GM12878 (cell line): ENCODE measurements around the gene SCAMP5. TPM values are rescaled to one million over a fixed set of nuclear protein-coding genes. Genes with fewer than 3 reads are reported as not detected.
A peak's percentile ranks its signal among the peaks of the same experiment; 100 is the strongest.

Experiments
- BMI1 ChIP-seq: fragments of 450-650 bp; IDR thresholded peaks from 2 replicates; pipeline ENCODE4 v1.6.1; 2016; ENCODE audit warnings: mild to moderate bottlenecking, moderate library complexity, borderline replicate concordance
- CBX5 ChIP-seq: sonication (generic); IDR thresholded peaks from 2 replicates; pipeline ENCODE4 v1.6.1; 2016; ENCODE audit warnings: low read depth, moderate library complexity, mild to moderate bottlenecking, inconsistent platforms
- CTCF ChIP-seq, 3 experiments: IDR thresholded peaks in 2 of 3; conservative IDR thresholded peaks in 1 of 3; 2 replicates each; pipeline ENCODE4 v1.5.1; 2011; ENCODE audit warnings: low read depth in 3 of 3, low read length in 3 of 3, mild to moderate bottlenecking in 3 of 3, control low read depth in 2 of 3, moderate library complexity in 2 of 3, inconsistent platforms in 1 of 3, mixed read lengths in 1 of 3; ENCODE audit not compliant: control insufficient read depth in 2 of 3, insufficient read depth in 1 of 3; ENCODE audit errors: extremely low read depth in 1 of 3
- ETV6 ChIP-seq, 2 experiments: fragments of 450-650 bp in 1 of 2; IDR thresholded peaks in 1 of 2; conservative IDR thresholded peaks in 1 of 2; 2 replicates each; pipeline ENCODE4 v1.6.1; 2014; ENCODE audit warnings: antibody characterized with exemption in 1 of 2, borderline replicate concordance in 1 of 2, low read depth in 1 of 2, mild to moderate bottlenecking in 1 of 2, moderate library complexity in 1 of 2
- FOXK2 ChIP-seq: fragments of 450-650 bp; IDR thresholded peaks from 2 replicates; pipeline ENCODE4 v1.6.1; 2017; ENCODE audit warnings: mild to moderate bottlenecking, moderate library complexity
- FOXM1 ChIP-seq: IDR thresholded peaks from 2 replicates; pipeline ENCODE4 v1.6.1; 2012; ENCODE audit warnings: low read depth, mild to moderate bottlenecking, inconsistent platforms, low read length, moderate library complexity
- HDAC6 ChIP-seq: fragments of 200-600 bp; sonication (generic); IDR thresholded peaks from one replicate; pipeline ENCODE4 v1.8.0; 2017; ENCODE audit warnings: antibody characterized with exemption; ENCODE audit not compliant: unreplicated experiment
- IRF3 ChIP-seq: fragments of 450-650 bp; IDR thresholded peaks from 2 replicates; pipeline ENCODE4 v1.6.1; 2014; ENCODE audit warnings: mild to moderate bottlenecking
- IRF4 ChIP-seq: IDR thresholded peaks from 2 replicates; pipeline ENCODE4 v1.6.1; 2011; ENCODE audit warnings: low read depth, low read length
- KAT2A ChIP-seq: conservative IDR thresholded peaks from 2 replicates; pipeline ENCODE4 v1.6.1; 2011; ENCODE audit warnings: low read depth, low read length; ENCODE audit not compliant: control insufficient read depth
- KDM1A ChIP-seq: fragments of 200-600 bp; sonication (generic); IDR thresholded peaks from 2 replicates; pipeline ENCODE4 v1.6.1; 2016; ENCODE audit warnings: borderline replicate concordance
- MAX ChIP-seq: IDR thresholded peaks from 2 replicates; pipeline ENCODE4 v1.6.1; 2012; ENCODE audit warnings: low read depth, low read length, improper control_type of control experiment
- MTA2 ChIP-seq: fragments of 450-650 bp; IDR thresholded peaks from 2 replicates; pipeline ENCODE4 v1.6.1; 2016; ENCODE audit warnings: low read depth, mild to moderate bottlenecking, moderate library complexity
- NFYA ChIP-seq: IDR thresholded peaks from 2 replicates; pipeline ENCODE4 v1.6.1; 2011; ENCODE audit warnings: low read depth, mild to moderate bottlenecking, low read length, improper control_type of control experiment, borderline replicate concordance
- NR2C1 ChIP-seq: fragments of 450-650 bp; IDR thresholded peaks from 2 replicates; pipeline ENCODE4 v1.6.1; 2017; ENCODE audit warnings: antibody characterized with exemption, mild to moderate bottlenecking, moderate library complexity
- PML ChIP-seq: IDR thresholded peaks from 2 replicates; pipeline ENCODE4 v1.6.1; 2012; ENCODE audit warnings: low read length, inconsistent platforms
- RELA ChIP-seq: fragments of 450-650 bp; IDR thresholded peaks from 2 replicates; pipeline ENCODE4 v1.8.0; 2014; ENCODE audit warnings: borderline replicate concordance; ENCODE audit not compliant: partially characterized antibody
- RFX5 ChIP-seq: IDR thresholded peaks from 2 replicates; pipeline ENCODE4 v1.6.1; 2011; ENCODE audit warnings: low read depth, low read length, improper control_type of control experiment
- SIX5 ChIP-seq: IDR thresholded peaks from 2 replicates; pipeline ENCODE4 v1.6.1; 2011; ENCODE audit warnings: mild to moderate bottlenecking, low read depth, low read length, moderate library complexity; ENCODE audit not compliant: severe bottlenecking
- SMAD1 ChIP-seq: fragments of 450-650 bp; IDR thresholded peaks from 2 replicates; pipeline ENCODE4 v1.6.1; 2018; ENCODE audit warnings: mild to moderate bottlenecking, low read depth; ENCODE audit not compliant: partially characterized antibody
- SPI1 ChIP-seq: IDR thresholded peaks from 2 replicates; pipeline ENCODE4 v1.6.1; 2011; ENCODE audit warnings: low read depth, mild to moderate bottlenecking, low read length, moderate library complexity, borderline replicate concordance; ENCODE audit not compliant: insufficient read depth
- SREBF1 ChIP-seq: IDR thresholded peaks from 2 replicates; pipeline ENCODE4 v1.6.1; 2012; ENCODE audit warnings: mild to moderate bottlenecking, low read length
- SRF ChIP-seq, 2 experiments: IDR thresholded peaks; 2 replicates each; pipeline ENCODE4 v1.6.1; 2011; ENCODE audit warnings: low read depth in 2 of 2, low read length in 2 of 2, mild to moderate bottlenecking in 1 of 2, moderate library complexity in 1 of 2
- STAT1 ChIP-seq: fragments of 450-650 bp; conservative IDR thresholded peaks from 2 replicates; pipeline ENCODE4 v1.6.1; 2014; ENCODE audit warnings: antibody characterized with exemption, mild to moderate bottlenecking
- STAT3 ChIP-seq: IDR thresholded peaks from 2 replicates; pipeline ENCODE4 v1.6.1; 2011; ENCODE audit warnings: low read depth, low read length, improper control_type of control experiment
- TBL1XR1 ChIP-seq: IDR thresholded peaks from 2 replicates; pipeline ENCODE4 v1.6.1; 2012; ENCODE audit warnings: low read depth, low read length, improper control_type of control experiment
- WRNIP1 ChIP-seq: IDR thresholded peaks from 2 replicates; pipeline ENCODE4 v1.6.1; 2011; ENCODE audit warnings: low read depth, low read length, improper control_type of control experiment, borderline replicate concordance
- ZSCAN29 ChIP-seq: fragments of 450-650 bp; IDR thresholded peaks from 2 replicates; pipeline ENCODE4 v1.6.1; 2017; ENCODE audit warnings: mild to moderate bottlenecking, moderate library complexity
- polyA plus RNA-seq, 11 experiments: library from polyadenylated mRNA; depleted of rRNA in 4 of 11; unstranded in 6 of 11; stranded (reverse) in 5 of 11; fragments of >200 nt; fragmentation: Nextera tagmentation in 4 of 11; fragmentation: Illumina TruSeq in 1 of 11; extraction: Ambion mirVana in 4 of 11; extraction: Trizol in 1 of 11; gene quantifications; 1 replicate in 1 of 11; 2 replicates in 10 of 11; pipeline versions ENCODE4 v1.2.1 to v1.2.3, GENCODE V29; 2011 to 2016; ENCODE audit warnings: inconsistent platforms in 2 of 11, missing spikeins in 2 of 11, low read depth in 1 of 11
- total RNA-seq, 4 experiments: library from RNA; depleted of rRNA in 3 of 4; stranded (reverse); fragments of >200 nt in 3 of 4; fragmentation: Illumina TruSeq in 1 of 4; extraction: Trizol in 1 of 4; gene quantifications; 2 replicates each; pipeline versions ENCODE4 v1.2.1 to v1.2.3, GENCODE V29; 2013 to 2021

Gene SCAMP5
- total and polyA plus RNA-seq, 10 of the 15 experiments (the other 5 are each of a cell fraction or from before 2014, with no cell fraction given), result 1.6 to 41.6 (median 16.9) TPM

- TF ChIP-seq STAT3 (no peak), KAT2A (no peak), SPI1 (no peak; the same call in 1 of the 2 replicates), RELA (no peak), CBX5 (no peak), NR2C1 (no peak), FOXM1 (no peak), WRNIP1 (no peak), STAT1 (no peak; the same call in 1 of the 2 replicates), CTCF (IDR thresholded peaks at IDR 0.05 in 2 of 3, conservative IDR thresholded peaks at IDR 0.05 in 1 of 3; ENCODE audit: control insufficient read depth in 2 of 3, extremely low read depth in 1 of 3, insufficient read depth in 1 of 3, low read depth in 3 of 3, low read length in 3 of 3) (peak; percentile 40 to 58 (median 47); a peak in 5 of 6 replicates), FOXK2 (no peak), HDAC6 (no peak), SMAD1 (no peak), ZSCAN29 (no peak), SIX5 (no peak), IRF3 (no peak), PML (no peak), MTA2 (no peak), KDM1A (no peak), NFYA (no peak), ETV6 (conservative IDR thresholded peaks at IDR 0.05 in 1 of 2, IDR thresholded peaks at IDR 0.05 in 1 of 2; ENCODE audit: borderline replicate concordance in 1 of 2, low read depth in 1 of 2) (no peak; a peak in 1 of 4 replicates), SREBF1 (no peak), SRF (IDR thresholded peaks at IDR 0.05; ENCODE audit: low read depth in 2 of 2, low read length in 2 of 2) (0 out of 4 replicates have a peak, but pooled peaks of 1 of the 2 experiments have one; percentile 13), IRF4 (0 out of 2 replicates have a peak, but pooled peaks have one; percentile 16), TBL1XR1 (no peak; the same call in 1 of the 2 replicates), RFX5 (no peak), MAX (peak; percentile 37; the same call in 1 of the 2 replicates), BMI1 (no peak)
These were observed 48.3 kb downstream of the SCAMP5 start (continued) for GRCh38 chr15:75043509-75044257.
